Glutamatergic neuron (in vitro differentiated cells): Measurements from ENCODE around the gene DNAJC4. TPM values are rescaled to one million over a fixed set of nuclear protein-coding genes. Genes with fewer than 3 reads are reported as not detected.

Experiments used
- DNase-seq: peaks from one replicate; pipeline ENCODE4 v3.0.0; 2022
- H3K27ac Mint-ChIP-seq: one replicate; pipeline ENCODE4 v1.8.0; 2020; ENCODE audit warnings: mild to moderate bottlenecking, mixed read lengths, inconsistent platforms; ENCODE audit not compliant: unreplicated experiment
- H3K27me3 Mint-ChIP-seq: one replicate; pipeline ENCODE4 v1.8.0; 2020; ENCODE audit warnings: mild to moderate bottlenecking, moderate library complexity, mixed read lengths, inconsistent platforms; ENCODE audit not compliant: unreplicated experiment
- H3K36me3 Mint-ChIP-seq: one replicate; pipeline ENCODE4 v1.8.0; 2020; ENCODE audit warnings: mild to moderate bottlenecking, mixed read lengths, inconsistent platforms; ENCODE audit not compliant: unreplicated experiment
- H3K4me1 Mint-ChIP-seq: one replicate; pipeline ENCODE4 v1.8.0; 2020; ENCODE audit warnings: mild to moderate bottlenecking, low read depth, mixed read lengths, inconsistent platforms; ENCODE audit not compliant: unreplicated experiment
- H3K4me3 Mint-ChIP-seq: one replicate; pipeline ENCODE4 v1.8.0; 2020; ENCODE audit warnings: mild to moderate bottlenecking, mixed read lengths, inconsistent platforms; ENCODE audit not compliant: unreplicated experiment
- H3K9me3 Mint-ChIP-seq: one replicate; pipeline ENCODE4 v1.8.0; 2020; ENCODE audit warnings: mild to moderate bottlenecking, moderate library complexity, mixed read lengths, inconsistent platforms; ENCODE audit not compliant: unreplicated experiment
- total RNA-seq: library from RNA; stranded (reverse); fragmentation: NEBNext Ultra II Directional; extraction: Animal tissue kit (Norgen Biotek cat#: 25700); gene quantifications from one replicate; pipeline ENCODE4 v1.2.1, GENCODE V29; 2021; ENCODE audit not compliant: unreplicated experiment
- TF ChIP-seq, protein P1 (sequence below): fragments of 200-600 bp; sonication (generic); IDR thresholded peaks from one replicate; pipeline ENCODE4 v1.5.0; 2021; ENCODE audit not compliant: partially characterized antibody, unreplicated experiment

Gene DNAJC4
- total RNA-seq, 1 donor from 2014 or later = 30.5 TPM

DNA sequence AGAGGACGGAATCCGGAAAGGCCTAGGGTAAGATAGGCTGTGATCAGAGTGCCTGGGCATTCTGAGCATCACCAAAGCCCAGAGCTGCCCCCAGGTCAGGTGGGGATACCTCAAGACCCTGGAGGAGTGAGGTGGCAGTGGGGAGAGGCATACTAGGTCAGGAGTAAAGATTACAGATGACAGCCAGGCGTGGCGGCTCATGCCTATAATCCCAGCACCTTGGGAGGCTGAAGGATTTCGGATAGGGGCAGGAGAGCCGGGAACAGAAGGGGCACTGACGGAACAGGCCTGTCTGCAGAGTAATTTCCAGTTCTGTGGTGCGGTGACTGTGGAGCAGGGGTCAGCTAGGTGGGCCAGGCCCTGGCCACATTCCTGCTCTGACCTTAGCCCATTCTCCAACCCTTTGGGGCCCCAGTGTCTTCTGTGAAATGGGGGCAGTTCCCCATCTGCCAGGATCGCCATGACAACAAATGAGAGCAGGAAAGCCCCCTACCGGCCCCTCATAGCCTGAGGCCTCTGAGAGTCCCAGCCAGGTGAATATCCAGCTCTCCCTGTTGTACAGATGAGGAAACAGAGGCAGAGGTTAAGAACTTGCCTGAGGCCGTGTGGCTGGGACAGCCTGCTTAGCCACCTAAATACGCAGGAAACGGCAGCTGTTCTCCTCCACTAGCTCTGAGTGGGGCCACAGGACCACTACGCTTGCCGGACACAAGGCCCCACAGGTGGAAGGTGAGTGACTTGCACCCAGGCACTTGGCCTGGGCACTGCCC is 44.9 kb downstream of the DNAJC4 start:
- no peak for DNase-seq
- Mint-ChIP-seq H3K27me3 (peaks cover 6% of the 10 kb centered on the region), H3K36me3 (no peaks in the 10 kb centered on the region), H3K4me1 (no peaks in the 10 kb centered on the region), H3K4me3 (no peak overlapping the region), H3K27ac (no peak overlapping the region), H3K9me3 (peaks cover 7% of the 10 kb centered on the region)
- TF ChIP-seq, protein P1, sequence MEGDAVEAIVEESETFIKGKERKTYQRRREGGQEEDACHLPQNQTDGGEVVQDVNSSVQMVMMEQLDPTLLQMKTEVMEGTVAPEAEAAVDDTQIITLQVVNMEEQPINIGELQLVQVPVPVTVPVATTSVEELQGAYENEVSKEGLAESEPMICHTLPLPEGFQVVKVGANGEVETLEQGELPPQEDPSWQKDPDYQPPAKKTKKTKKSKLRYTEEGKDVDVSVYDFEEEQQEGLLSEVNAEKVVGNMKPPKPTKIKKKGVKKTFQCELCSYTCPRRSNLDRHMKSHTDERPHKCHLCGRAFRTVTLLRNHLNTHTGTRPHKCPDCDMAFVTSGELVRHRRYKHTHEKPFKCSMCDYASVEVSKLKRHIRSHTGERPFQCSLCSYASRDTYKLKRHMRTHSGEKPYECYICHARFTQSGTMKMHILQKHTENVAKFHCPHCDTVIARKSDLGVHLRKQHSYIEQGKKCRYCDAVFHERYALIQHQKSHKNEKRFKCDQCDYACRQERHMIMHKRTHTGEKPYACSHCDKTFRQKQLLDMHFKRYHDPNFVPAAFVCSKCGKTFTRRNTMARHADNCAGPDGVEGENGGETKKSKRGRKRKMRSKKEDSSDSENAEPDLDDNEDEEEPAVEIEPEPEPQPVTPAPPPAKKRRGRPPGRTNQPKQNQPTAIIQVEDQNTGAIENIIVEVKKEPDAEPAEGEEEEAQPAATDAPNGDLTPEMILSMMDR = no peak

DNA sequence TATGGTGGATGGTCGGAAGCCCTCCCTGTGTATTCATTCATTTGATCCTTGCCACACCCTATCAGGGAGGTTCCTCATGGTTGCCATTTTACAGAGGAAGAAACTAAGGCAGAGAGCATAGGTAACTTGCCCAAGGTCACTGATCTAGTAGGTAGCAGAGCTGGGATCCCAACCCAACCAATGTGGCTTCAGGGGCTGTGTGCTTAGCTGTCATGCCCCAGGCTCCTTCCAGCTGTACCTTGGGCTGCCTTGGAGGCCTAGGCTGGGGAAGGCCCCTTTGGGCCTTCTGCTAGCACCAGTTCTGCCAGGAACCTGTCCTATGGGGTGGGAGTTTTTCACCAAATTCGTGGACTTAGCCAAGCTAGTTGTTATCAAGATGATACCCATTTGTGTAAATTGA is 45.5 kb downstream of the DNAJC4 start:
- TF ChIP-seq, protein P1 = no peak
- Mint-ChIP-seq H3K27me3 (peaks cover 3% of the 10 kb centered on the region), H3K36me3 (no peaks in the 10 kb centered on the region), H3K9me3 (peaks cover 2% of the 10 kb centered on the region), H3K4me3 (no peak overlapping the region), H3K27ac (no peak overlapping the region), H3K4me1 (no peaks in the 10 kb centered on the region)
- DNase-seq = no peak

DNA sequence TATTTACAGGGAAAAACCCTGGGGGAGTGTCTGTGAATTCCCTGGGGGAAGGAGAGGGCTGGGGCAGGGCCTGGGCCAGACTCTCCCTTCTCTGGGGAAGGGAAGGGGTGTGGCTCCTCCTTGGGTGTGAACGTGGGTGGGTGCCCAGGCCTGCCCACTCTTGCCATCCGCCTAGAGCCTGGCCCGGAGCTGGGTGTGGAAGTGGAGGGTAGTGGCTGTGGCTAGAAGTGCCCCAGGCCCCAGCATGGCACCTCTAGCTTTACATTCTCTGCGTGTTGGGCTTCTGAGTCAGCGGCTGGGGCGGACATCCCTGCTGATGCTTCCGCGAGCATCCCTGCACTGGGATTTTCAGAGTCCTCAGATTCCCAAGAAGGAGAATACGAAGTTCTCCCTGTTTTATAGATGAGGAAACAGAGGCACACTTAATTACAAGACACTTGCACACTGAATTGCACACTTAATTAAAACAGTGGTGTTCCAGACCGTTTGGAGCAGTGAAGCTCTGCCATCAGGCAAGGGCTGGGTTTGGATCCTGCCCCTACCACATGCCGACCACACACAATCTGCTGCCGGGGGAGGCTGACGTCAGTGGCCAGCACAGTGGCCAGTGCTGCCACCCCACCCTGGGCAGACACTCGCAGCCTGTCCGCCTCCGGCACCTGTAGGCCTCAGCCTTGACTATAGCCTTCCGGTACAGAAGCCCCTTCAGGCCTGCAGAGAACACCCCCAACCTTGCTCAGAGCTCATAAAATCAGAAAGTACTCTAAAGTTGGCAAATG is 46.5 kb downstream of the DNAJC4 start:
- no peaks in the 10 kb centered on the region for H3K9me3 Mint-ChIP-seq
- peaks cover 3% of the 10 kb centered on the region for H3K4me1 Mint-ChIP-seq
- no peak overlapping the region for H3K4me3 Mint-ChIP-seq
- TF ChIP-seq, protein P1 = no peak
- H3K27ac Mint-ChIP-seq = no peak overlapping the region
- peaks cover 4% of the 10 kb centered on the region for H3K27me3 Mint-ChIP-seq
- H3K36me3 Mint-ChIP-seq = no peaks in the 10 kb centered on the region
- DNase-seq = no peak

DNA sequence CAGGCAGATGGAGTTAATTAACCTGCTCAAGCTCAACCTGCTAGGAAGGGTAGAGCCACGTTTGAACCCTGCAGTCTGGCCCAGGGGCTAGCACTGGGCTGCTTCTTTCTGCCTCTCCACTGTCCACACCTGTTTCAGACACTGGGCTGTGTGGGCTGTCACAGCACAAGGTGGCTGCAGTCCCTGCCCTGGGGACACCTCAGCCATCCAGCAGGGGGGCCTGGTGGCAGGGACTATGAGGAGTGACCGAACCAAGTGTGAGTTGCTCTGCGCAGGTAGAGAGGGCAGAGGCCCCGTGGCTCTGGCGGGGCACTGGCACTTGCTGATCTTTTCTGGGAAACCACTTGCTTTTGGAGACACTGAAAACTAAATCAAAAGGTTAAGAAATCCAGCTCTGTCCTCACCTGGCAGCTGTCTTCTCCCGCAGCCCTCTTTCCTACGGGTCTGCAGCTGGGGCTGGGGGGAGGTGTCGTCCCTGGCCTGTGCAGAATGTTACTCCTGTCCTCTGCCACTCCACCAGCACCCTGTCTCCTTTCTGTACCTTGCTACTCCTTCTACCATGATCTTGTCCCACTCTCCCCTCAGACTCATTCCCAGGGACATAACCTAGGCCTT is 48.3 kb downstream of the DNAJC4 start:
- H3K4me3 Mint-ChIP-seq = peak overlapping the region; percentile 8

More for the DNA sequence above, 48.3 kb downstream of the DNAJC4 start:
- peaks cover 2% of the 10 kb centered on the region for H3K27me3 Mint-ChIP-seq
- no peak overlapping the region for H3K27ac Mint-ChIP-seq
- DNase-seq = no peak
- TF ChIP-seq, protein P1 = no peak
- H3K9me3 Mint-ChIP-seq = peaks cover 2% of the 10 kb centered on the region
- peaks cover 3% of the 10 kb centered on the region for H3K4me1 Mint-ChIP-seq
- no peaks in the 10 kb centered on the region for H3K36me3 Mint-ChIP-seq
